Measurements from ENCODE around the gene CDKAL1. TPM values are rescaled to one million over a fixed set of nuclear protein-coding genes. Genes with fewer than 3 reads are reported as not detected.

CDKAL1 gene
- total RNA-seq, 4 donors from 2014 or later = 11.8 to 21.4 (median 13.8) TPM

- DNase-seq (ENCODE audit: low spot score) (no peak), ATAC-seq (ENCODE audit: low FRiP score) (no peak)
- TF ChIP-seq CTCF (IDR thresholded peaks at IDR 0.05) = no peak
Observed at GRCh38 chr6:20740727-20741126, 206.5 kb downstream of the CDKAL1 start.

GRCh38 chr6:20741490-20741889, 207.2 kb downstream of the CDKAL1 start:
- no peak for DNase-seq (ENCODE audit: low spot score)
- no peak for ATAC-seq (ENCODE audit: low FRiP score)
- TF ChIP-seq CTCF (IDR thresholded peaks at IDR 0.05) = no peak

GRCh38 chr6:20744911-20745557, 210.8 kb downstream of the CDKAL1 start:
- DNase-seq (ENCODE audit: low spot score) = no peak
- no peak for ATAC-seq (ENCODE audit: low FRiP score)
- no peak for TF ChIP-seq CTCF (IDR thresholded peaks at IDR 0.05)

- ATAC-seq (ENCODE audit: low FRiP score) = peak; percentile 92
- no peak for DNase-seq (ENCODE audit: low spot score)
- TF ChIP-seq CTCF (IDR thresholded peaks at IDR 0.05) = no peak
Observed at GRCh38 chr6:20746024-20746423, 211.8 kb downstream of the CDKAL1 start.

GRCh38 chr6:20746805-20747558, 212.7 kb downstream of the CDKAL1 start:
- TF ChIP-seq CTCF (IDR thresholded peaks at IDR 0.05) = no peak
- DNase-seq (ENCODE audit: low spot score) = no peak
- ATAC-seq (ENCODE audit: low FRiP score) = no peak

- ATAC-seq (ENCODE audit: low FRiP score) = no peak
- no peak for DNase-seq (ENCODE audit: low spot score)
- TF ChIP-seq CTCF (IDR thresholded peaks at IDR 0.05) = no peak
Observed at GRCh38 chr6:20747991-20748390, 213.7 kb downstream of the CDKAL1 start.

Data from omental fat pad (tissue), 4 donors.